H1 (cell line): ENCODE measurements around the gene SLC66A2. TPM values are rescaled to one million over a fixed set of nuclear protein-coding genes. Genes with fewer than 3 reads are reported as not detected.

ENCODE experiments used
- CTCF ChIA-PET: fragments of 300-600 bp; sonication (Branson Sonifier 250); formaldehyde crosslinking; loops from one replicate; lab custom pipeline; 2021; ENCODE audit not compliant: partially characterized antibody; lab: Charles Lee
- POLR2A ChIA-PET: fragments of 300-600 bp; sonication (Branson Sonifier 250); formaldehyde crosslinking; loops from one replicate; lab custom pipeline; 2021; ENCODE audit warnings: inconsistent platforms; ENCODE audit not compliant: partially characterized antibody; lab: Charles Lee
- DNase-seq, 2 experiments: peaks; one replicate each; pipeline versions ENCODE4 v3.0.0 to v3.0.0-alpha.2; 2010 to 2022; ENCODE audit warnings: low spot score in 2 of 2, low read depth in 1 of 2, mixed read lengths in 1 of 2
- FAIRE-seq: peaks from 2 replicates; lab custom pipeline; 2011; peaks lifted over from hg19 to GRCh38; lab: Jason Lieb, UNC
- H2AFZ ChIP-seq: 2 replicates; pipeline ENCODE4 v1.8.1; 2012; ENCODE audit warnings: low read length, inconsistent platforms
- H2AK5ac ChIP-seq: 2 replicates; pipeline ENCODE4 v1.6.1; 2013; ENCODE audit warnings: low read depth, low read length
- H2BK120ac ChIP-seq: replicated peaks from 2 replicates; pipeline ENCODE3; 2013; ENCODE audit warnings: low read depth, low read length, inconsistent platforms
- H2BK12ac ChIP-seq: 2 replicates; pipeline ENCODE4 v1.6.1; 2013; ENCODE audit warnings: low read depth, low read length
- H2BK15ac ChIP-seq: 2 replicates; pipeline ENCODE4 v1.6.1; 2013; ENCODE audit warnings: low read length
- H2BK20ac ChIP-seq: 2 replicates; pipeline ENCODE4 v1.6.1; 2013; ENCODE audit warnings: low read length
- H2BK5ac ChIP-seq: 2 replicates; pipeline ENCODE4 v1.6.1; 2013; ENCODE audit warnings: low read depth, low read length
- H3K14ac ChIP-seq: 2 replicates; pipeline ENCODE4 v1.6.1; 2013; ENCODE audit warnings: inconsistent platforms; ENCODE audit not compliant: insufficient read length
- H3K18ac ChIP-seq: 2 replicates; pipeline ENCODE4 v1.6.1; 2013; ENCODE audit warnings: low read length; ENCODE audit errors: extremely low read depth
- H3K23ac ChIP-seq: 2 replicates; pipeline ENCODE4 v1.6.1; 2013; ENCODE audit warnings: inconsistent platforms; ENCODE audit not compliant: insufficient read length
- H3K23me2 ChIP-seq: 2 replicates; pipeline ENCODE4 v1.6.1; 2013; ENCODE audit warnings: low read depth, low read length
- H3K27ac ChIP-seq: 2 replicates; pipeline ENCODE4 v1.6.1; 2011; ENCODE audit warnings: low read depth, low read length, inconsistent platforms
- H3K27me3 ChIP-seq, 4 experiments: replicated peaks in 1 of 4; 1 replicate in 1 of 4; 2 replicates in 3 of 4; pipeline versions ENCODE4 v1.6.1 to v1.8.1; 2011 to 2013; ENCODE audit warnings: low read length in 3 of 4, mild to moderate bottlenecking in 3 of 4, inconsistent platforms in 2 of 4, mixed read lengths in 2 of 4, moderate library complexity in 1 of 4; ENCODE audit not compliant: control insufficient read depth in 3 of 4, insufficient read depth in 3 of 4; ENCODE audit errors: extremely low read depth in 1 of 4
- H3K36me3 ChIP-seq, 4 experiments: 2 replicates each; pipeline versions ENCODE4 v1.6.1 to v1.8.1; 2011 to 2013; ENCODE audit warnings: mild to moderate bottlenecking in 4 of 4, low read length in 3 of 4, moderate library complexity in 2 of 4, control low read depth in 1 of 4, inconsistent platforms in 1 of 4; ENCODE audit not compliant: insufficient read depth in 4 of 4, control insufficient read depth in 2 of 4
- H3K4ac ChIP-seq: replicated peaks from 2 replicates; pipeline ENCODE3; 2013; ENCODE audit warnings: low read length, low read depth, mixed read lengths, inconsistent platforms; ENCODE audit not compliant: insufficient read length
- H3K4me1 ChIP-seq, 4 experiments: replicated peaks in 1 of 4; 1 replicate in 1 of 4; 2 replicates in 3 of 4; pipeline versions ENCODE4 v1.6.1 to v1.8.1; 2011 to 2013; ENCODE audit warnings: low read length in 3 of 4, inconsistent platforms in 2 of 4, mixed read lengths in 1 of 4; ENCODE audit not compliant: insufficient read depth in 4 of 4, control insufficient read depth in 3 of 4
- H3K4me2 ChIP-seq, 2 experiments: 2 replicates each; pipeline versions ENCODE4 v1.6.1 to v1.8.1; 2011 to 2013; ENCODE audit warnings: low read depth in 2 of 2, low read length in 2 of 2, control low read depth in 1 of 2, inconsistent platforms in 1 of 2, mild to moderate bottlenecking in 1 of 2; ENCODE audit not compliant: insufficient read depth in 1 of 2
- H3K4me3 ChIP-seq, 4 experiments: fragments of 200-600, 300-600 bp in 1 of 4; sonication (generic), shearing (Covaris generic), sonication (Bioruptor Twin) in 1 of 4; 2 replicates each; pipeline versions ENCODE4 v1.5.1 to v1.8.1; 2011 to 2016; ENCODE audit warnings: low read length in 4 of 4, low read depth in 3 of 4, control low read depth in 2 of 4, inconsistent platforms in 2 of 4, mild to moderate bottlenecking in 2 of 4, mixed read lengths in 1 of 4, moderate library complexity in 1 of 4; ENCODE audit not compliant: insufficient read depth in 2 of 4; ENCODE audit errors: extremely low read depth in 1 of 4
- H3K56ac ChIP-seq: replicated peaks from 2 replicates; pipeline ENCODE3; 2013; ENCODE audit warnings: low read depth, mild to moderate bottlenecking, mixed read lengths, low read length, inconsistent platforms; ENCODE audit not compliant: insufficient read length
- H3K79me1 ChIP-seq: 2 replicates; pipeline ENCODE4 v1.6.1; 2013; ENCODE audit warnings: low read depth, low read length, control low read depth
- H3K79me2 ChIP-seq, 2 experiments: 2 replicates each; pipeline versions ENCODE4 v1.6.1 to v1.8.1; 2012 to 2013; ENCODE audit warnings: low read length in 2 of 2, mild to moderate bottlenecking in 2 of 2, inconsistent platforms in 1 of 2; ENCODE audit not compliant: insufficient read depth in 2 of 2, control insufficient read depth in 1 of 2
- H3K9ac ChIP-seq, 4 experiments: replicated peaks in 1 of 4; 1 replicate in 1 of 4; 2 replicates in 3 of 4; pipeline versions ENCODE4 v1.6.1 to v1.8.1; 2011 to 2013; ENCODE audit warnings: low read depth in 3 of 4, low read length in 3 of 4, control low read depth in 2 of 4, mild to moderate bottlenecking in 2 of 4, moderate library complexity in 2 of 4, inconsistent platforms in 1 of 4; ENCODE audit errors: extremely low read depth in 1 of 4
- H3K9me3 ChIP-seq, 2 experiments: 2 replicates each; pipeline versions ENCODE4 v1.6.1 to v1.8.1; 2012 to 2013; ENCODE audit warnings: mild to moderate bottlenecking in 2 of 2, moderate library complexity in 2 of 2, control low read depth in 1 of 2, inconsistent platforms in 1 of 2, low read depth in 1 of 2, low read length in 1 of 2, mixed read lengths in 1 of 2; ENCODE audit not compliant: insufficient read depth in 2 of 2
- H4K20me1 ChIP-seq, 2 experiments: replicated peaks in 1 of 2; 2 replicates each; pipeline versions ENCODE3 to v1.8.1; 2011 to 2013; ENCODE audit warnings: inconsistent platforms in 2 of 2, low read length in 2 of 2, mild to moderate bottlenecking in 1 of 2; ENCODE audit not compliant: insufficient read depth in 2 of 2, control insufficient read depth in 1 of 2
- H4K5ac ChIP-seq: 2 replicates; pipeline ENCODE4 v1.6.1; 2013; ENCODE audit warnings: low read length, low read depth, mixed read lengths, inconsistent platforms; ENCODE audit not compliant: insufficient read length
- H4K8ac ChIP-seq: 2 replicates; pipeline ENCODE4 v1.8.0; 2013; ENCODE audit warnings: mild to moderate bottlenecking, moderate library complexity, low read length, inconsistent platforms; ENCODE audit not compliant: insufficient read depth; ENCODE audit errors: extremely low read depth
- H4K91ac ChIP-seq: replicated peaks from 2 replicates; pipeline ENCODE3; 2013; ENCODE audit warnings: low read length, mixed read lengths, inconsistent platforms; ENCODE audit not compliant: insufficient read length
- BACH1 ChIP-seq: IDR thresholded peaks from 2 replicates; pipeline ENCODE4 v1.6.1; 2012; ENCODE audit warnings: low read length, improper control_type of control experiment
- BCL11A ChIP-seq, 2 experiments: IDR thresholded peaks; one replicate each; pipeline ENCODE4 v1.6.1; 2011; ENCODE audit warnings: low read depth in 2 of 2, low read length in 2 of 2, mild to moderate bottlenecking in 2 of 2
- CBX5 ChIP-seq: fragments of 300-800, 300-1000 bp; sonication (generic); IDR thresholded peaks from 2 replicates; pipeline ENCODE4 v1.7.1; 2016; ENCODE audit warnings: antibody characterized with exemption, low read length, low read depth
- CEBPB ChIP-seq: IDR thresholded peaks from 2 replicates; pipeline ENCODE4 v1.6.1; 2012; ENCODE audit warnings: low read depth, low read length
- GTF2F1 ChIP-seq: IDR thresholded peaks from 2 replicates; pipeline ENCODE4 v1.6.1; 2012; ENCODE audit warnings: low read depth, low read length, improper control_type of control experiment, borderline replicate concordance
- JUND ChIP-seq: IDR thresholded peaks from 2 replicates; pipeline ENCODE4 v1.6.1; 2011; ENCODE audit warnings: mild to moderate bottlenecking, improper control_type of control experiment, low read length
- KDM5A ChIP-seq: fragments of 200-600 bp; IDR thresholded peaks from 2 replicates; pipeline ENCODE4 v1.7.1; 2012; ENCODE audit warnings: mild to moderate bottlenecking, low read length, inconsistent platforms, mixed read lengths
- RFX5 ChIP-seq: IDR thresholded peaks from 2 replicates; pipeline ENCODE4 v1.6.1; 2011; ENCODE audit warnings: low read depth, low read length, improper control_type of control experiment, borderline replicate concordance
- RXRA ChIP-seq: IDR thresholded peaks from 2 replicates; pipeline ENCODE4 v1.6.1; 2011; ENCODE audit warnings: low read depth, mild to moderate bottlenecking, low read length, moderate library complexity; ENCODE audit not compliant: insufficient read depth
- SAP30 ChIP-seq: fragments of 300-600 bp; sonication (generic); IDR thresholded peaks from 2 replicates; pipeline ENCODE4 v1.7.1; 2012; ENCODE audit warnings: low read length, moderate library complexity, mild to moderate bottlenecking, inconsistent platforms; ENCODE audit not compliant: insufficient read depth, insufficient replicate concordance
- SP1 ChIP-seq: IDR thresholded peaks from 2 replicates; pipeline ENCODE4 v1.6.1; 2011; ENCODE audit warnings: low read depth, low read length
- SP2 ChIP-seq: IDR thresholded peaks from 2 replicates; pipeline ENCODE4 v1.6.1; 2012; ENCODE audit warnings: mild to moderate bottlenecking, low read length, inconsistent platforms
- WGBS, 2 experiments: shearing (Covaris generic) in 1 of 2; methylation state at CpG; one replicate each; pipeline versions ENCODE4 v1.1.6 to v1.1.7; 2013 to 2015; ENCODE audit warnings: low lambda C conversion rate in 2 of 2, mixed read lengths in 2 of 2, inconsistent platforms in 1 of 2, low coverage in 1 of 2, missing lambda C conversion rate in 1 of 2; ENCODE audit not compliant: insufficient replicate concordance in 2 of 2, insufficient coverage in 1 of 2, insufficient read length in 1 of 2; ENCODE audit errors: extremely low coverage in 1 of 2, missing lambda C conversion rate in 1 of 2; 5-methylcytosine and 5-hydroxymethylcytosine counted together
- polyA plus RNA-seq, 7 experiments: library from polyadenylated mRNA; depleted of rRNA in 3 of 7; stranded (reverse) in 5 of 7; unstranded in 2 of 7; fragments of >200 nt in 5 of 7; fragments of 200-250 nt in 2 of 7; gene quantifications; 1 replicate in 5 of 7; 2 replicates in 1 of 7; 4 replicates in 1 of 7; pipeline versions ENCODE4 v1.2.1 to v1.2.3, GENCODE V29; 2011 to 2013; ENCODE audit warnings: missing spikeins in 2 of 7, mixed read lengths in 2 of 7
- total RNA-seq: library from RNA; stranded (reverse); fragmentation: NEBNext Ultra II Directional; extraction: Animal tissue kit (Norgen Biotek cat#: 25700); gene quantifications from 2 replicates; pipeline ENCODE4 v1.2.1, GENCODE V29; 2021

The SLC66A2 gene
- total and polyA plus RNA-seq, 2 of the 8 experiments (the other 6 are each of a cell fraction or from before 2014, with no cell fraction given): 15.0 to 18.9 TPM

DNA sequence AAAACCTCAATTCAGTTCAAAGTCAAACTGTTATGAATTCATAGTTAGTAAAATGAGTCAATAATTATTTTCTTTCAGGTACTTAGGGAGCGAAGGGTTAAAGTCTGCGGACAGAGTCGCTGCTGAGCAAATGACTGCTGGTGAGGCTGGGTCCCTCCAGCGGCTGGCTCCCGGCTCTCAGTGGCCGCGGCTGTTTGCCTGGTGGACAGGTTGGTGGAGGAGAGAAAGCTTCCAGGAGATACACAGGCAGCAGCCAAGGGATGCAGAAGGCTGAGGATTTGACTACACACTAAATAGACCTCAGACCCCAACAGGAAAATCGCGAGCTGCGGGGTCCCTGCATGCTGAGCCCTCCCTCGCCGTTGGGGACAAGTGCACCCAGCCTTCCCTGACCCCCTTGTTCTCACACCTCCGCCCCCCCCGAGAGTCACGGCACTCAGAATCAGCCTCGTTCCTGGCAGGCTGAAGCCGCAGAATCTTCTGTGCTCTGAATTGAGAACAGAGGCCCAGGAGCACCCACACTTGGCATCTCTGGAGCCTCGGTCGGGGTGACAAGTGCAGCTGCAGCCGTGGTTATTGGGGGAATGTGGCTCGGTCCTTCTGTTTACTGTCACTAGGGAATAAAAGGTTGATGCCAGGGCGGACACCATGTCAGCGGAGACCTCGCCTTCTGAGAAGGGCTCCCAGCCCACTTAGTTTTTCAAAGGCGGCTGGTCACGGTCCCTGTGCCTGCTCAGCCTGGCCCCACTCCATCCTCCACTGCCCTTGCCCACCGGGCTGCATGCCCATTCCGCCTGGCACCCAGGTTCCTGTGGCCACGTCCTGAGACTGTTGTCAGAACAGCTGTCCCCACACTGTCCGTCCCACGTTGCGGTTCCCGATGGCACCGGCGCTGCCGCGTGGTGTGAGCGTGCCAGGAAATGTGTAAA lies 74.0 kb downstream of the SLC66A2 start:
- DNase-seq (no peak), FAIRE-seq (no peak)
- Histone ChIP-seq H4K20me1 (peaks cover 0 to 2% of the 10 kb centered on the region in 2 experiments), H3K23ac (no peak overlapping the region), H3K27me3 (no peaks in the 10 kb centered on the region), H3K27ac (no peak overlapping the region), H2AFZ (no peak overlapping the region), H2BK15ac (no peak overlapping the region), H3K4me3 (no peak overlapping the region), H4K5ac (no peak overlapping the region)
- CTCF ChIA-PET: no interaction called here
- TF ChIP-seq KDM5A (no peak), CBX5 (no peak), GTF2F1 (no peak), BACH1 (no peak), CEBPB (no peak), SP1 (no peak), RFX5 (no peak), RXRA (no peak), BCL11A (IDR thresholded peaks at IDR 0.05; ENCODE audit: low read depth in 2 of 2, low read length in 2 of 2) (no peak), SAP30 (no peak), SP2 (no peak), JUND (no peak)
- TF ChIP-seq, all 59 proteins: peak for 0
- Histone ChIP-seq H3K14ac (no peak overlapping the region), H2BK20ac (no peak overlapping the region), H2BK5ac (no peak overlapping the region), H3K4me1 (no peaks in the 10 kb centered on the region; a peak in 1 of 7 replicates), H3K9me3 (no peaks in the 10 kb centered on the region; a peak in 1 of 4 replicates), H3K18ac (no peak overlapping the region), H2AK5ac (no peak overlapping the region), H3K9ac (no peak overlapping the region), H3K4me2 (no peak overlapping the region), H3K23me2 (no peaks in the 10 kb centered on the region), H3K36me3 (no peaks in the 10 kb centered on the region), H4K91ac (no peak overlapping the region), H3K4ac (no peak overlapping the region), H2BK12ac (no peak overlapping the region), H3K79me2 (no peaks in the 10 kb centered on the region), H4K8ac (no peak overlapping the region; the same call in 1 of the 2 replicates), H2BK120ac (no peak overlapping the region), H3K56ac (no peak overlapping the region), H3K79me1 (no peaks in the 10 kb centered on the region; the same call in 1 of the 2 replicates)
- POLR2A ChIA-PET: no interaction called here
- WGBS, 2 experiments: 89% methylated on average over 37 of the region's 38 CpGs; no CpG with 5 or more reads in 1 of the 2 experiments
